Ishikawa (cell line): ENCODE data around the gene DLX5.
A peak's percentile ranks its signal among the peaks of the same experiment; 100 is the strongest.

Source experiments
- CEBPB ChIP-seq: IDR thresholded peaks from 2 replicates; pipeline ENCODE4 v1.6.1; 2012
- CREB1 ChIP-seq: IDR thresholded peaks from 2 replicates; pipeline ENCODE4 v1.6.1; 2012; ENCODE audit warnings: low read depth
- EGR1 ChIP-seq: IDR thresholded peaks from 2 replicates; pipeline ENCODE4 v1.6.1; 2012
- EP300 ChIP-seq: IDR thresholded peaks from 2 replicates; pipeline ENCODE4 v1.6.1; 2012; ENCODE audit warnings: borderline replicate concordance
- FOXM1 ChIP-seq: IDR thresholded peaks from 2 replicates; pipeline ENCODE4 v1.6.1; 2012; ENCODE audit warnings: low read depth, borderline replicate concordance
- NFIC ChIP-seq: IDR thresholded peaks from 2 replicates; pipeline ENCODE4 v1.6.1; 2012
- RAD21 ChIP-seq: IDR thresholded peaks from 2 replicates; pipeline ENCODE4 v1.6.1; 2012; ENCODE audit warnings: low read depth
- TAF1 ChIP-seq: IDR thresholded peaks from 2 replicates; pipeline ENCODE4 v1.6.1; 2012; ENCODE audit warnings: low read depth, mild to moderate bottlenecking
- TCF12 ChIP-seq: IDR thresholded peaks from 2 replicates; pipeline ENCODE4 v1.6.1; 2012; ENCODE audit warnings: low read depth
- TEAD4 ChIP-seq: IDR thresholded peaks from 2 replicates; pipeline ENCODE4 v1.6.1; 2012
- YY1 ChIP-seq: IDR thresholded peaks from 2 replicates; pipeline ENCODE4 v1.6.1; 2012; ENCODE audit warnings: low read depth
- ZBTB7A ChIP-seq: IDR thresholded peaks from 2 replicates; pipeline ENCODE4 v1.6.1; 2012; ENCODE audit warnings: low read depth
- TF ChIP-seq, protein P1 (sequence below): IDR thresholded peaks from 2 replicates; pipeline ENCODE4 v1.6.1; 2012; ENCODE audit warnings: low read depth, mild to moderate bottlenecking
- TF ChIP-seq, protein P2 (sequence below): IDR thresholded peaks from 2 replicates; pipeline ENCODE4 v1.6.1; 2012
- TF ChIP-seq, protein P3 (sequence below): IDR thresholded peaks from 2 replicates; pipeline ENCODE4 v1.6.1; 2012

DLX5 gene

DNA sequence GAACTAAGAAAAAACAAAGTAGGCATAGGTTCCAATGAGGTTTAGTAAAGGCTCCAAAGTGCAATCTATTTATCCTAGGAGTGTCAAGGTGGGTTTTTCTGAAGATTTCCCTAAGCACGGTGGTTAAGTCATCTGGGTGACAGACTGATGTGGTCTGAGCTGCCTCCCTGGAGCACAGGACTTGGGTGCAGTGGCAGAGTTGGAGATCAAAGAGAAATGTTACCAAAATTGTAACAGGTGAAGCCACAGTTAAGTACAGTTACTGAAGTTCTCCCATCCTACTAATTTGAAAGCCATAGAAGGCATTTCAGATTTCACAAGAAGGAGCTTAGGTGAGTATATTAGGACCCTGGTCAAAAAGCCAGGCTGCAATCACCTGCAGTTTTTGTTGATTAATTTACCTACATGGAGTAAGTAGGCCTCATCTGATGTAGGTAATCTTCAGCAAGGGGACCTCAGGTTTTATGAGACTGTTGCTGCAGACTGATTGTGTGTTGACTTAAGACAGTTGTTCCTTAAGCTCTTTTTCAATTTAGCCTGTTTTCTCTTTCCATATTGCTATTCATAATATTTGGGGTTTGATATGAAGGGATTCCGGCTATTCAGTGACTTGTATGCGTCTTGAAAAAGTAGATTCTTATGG, 16.2 kb downstream of the DLX5 start:
- no peak for TF ChIP-seq EGR1
- no peak for TF ChIP-seq RAD21
- TF ChIP-seq, protein P1, sequence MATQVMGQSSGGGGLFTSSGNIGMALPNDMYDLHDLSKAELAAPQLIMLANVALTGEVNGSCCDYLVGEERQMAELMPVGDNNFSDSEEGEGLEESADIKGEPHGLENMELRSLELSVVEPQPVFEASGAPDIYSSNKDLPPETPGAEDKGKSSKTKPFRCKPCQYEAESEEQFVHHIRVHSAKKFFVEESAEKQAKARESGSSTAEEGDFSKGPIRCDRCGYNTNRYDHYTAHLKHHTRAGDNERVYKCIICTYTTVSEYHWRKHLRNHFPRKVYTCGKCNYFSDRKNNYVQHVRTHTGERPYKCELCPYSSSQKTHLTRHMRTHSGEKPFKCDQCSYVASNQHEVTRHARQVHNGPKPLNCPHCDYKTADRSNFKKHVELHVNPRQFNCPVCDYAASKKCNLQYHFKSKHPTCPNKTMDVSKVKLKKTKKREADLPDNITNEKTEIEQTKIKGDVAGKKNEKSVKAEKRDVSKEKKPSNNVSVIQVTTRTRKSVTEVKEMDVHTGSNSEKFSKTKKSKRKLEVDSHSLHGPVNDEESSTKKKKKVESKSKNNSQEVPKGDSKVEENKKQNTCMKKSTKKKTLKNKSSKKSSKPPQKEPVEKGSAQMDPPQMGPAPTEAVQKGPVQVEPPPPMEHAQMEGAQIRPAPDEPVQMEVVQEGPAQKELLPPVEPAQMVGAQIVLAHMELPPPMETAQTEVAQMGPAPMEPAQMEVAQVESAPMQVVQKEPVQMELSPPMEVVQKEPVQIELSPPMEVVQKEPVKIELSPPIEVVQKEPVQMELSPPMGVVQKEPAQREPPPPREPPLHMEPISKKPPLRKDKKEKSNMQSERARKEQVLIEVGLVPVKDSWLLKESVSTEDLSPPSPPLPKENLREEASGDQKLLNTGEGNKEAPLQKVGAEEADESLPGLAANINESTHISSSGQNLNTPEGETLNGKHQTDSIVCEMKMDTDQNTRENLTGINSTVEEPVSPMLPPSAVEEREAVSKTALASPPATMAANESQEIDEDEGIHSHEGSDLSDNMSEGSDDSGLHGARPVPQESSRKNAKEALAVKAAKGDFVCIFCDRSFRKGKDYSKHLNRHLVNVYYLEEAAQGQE, result no peak
- TF ChIP-seq CEBPB, result no peak
- TF ChIP-seq TEAD4, result no peak
- TF ChIP-seq EP300, result no peak
- no peak for TF ChIP-seq YY1
- TF ChIP-seq FOXM1, result no peak
- TF ChIP-seq, protein P2, sequence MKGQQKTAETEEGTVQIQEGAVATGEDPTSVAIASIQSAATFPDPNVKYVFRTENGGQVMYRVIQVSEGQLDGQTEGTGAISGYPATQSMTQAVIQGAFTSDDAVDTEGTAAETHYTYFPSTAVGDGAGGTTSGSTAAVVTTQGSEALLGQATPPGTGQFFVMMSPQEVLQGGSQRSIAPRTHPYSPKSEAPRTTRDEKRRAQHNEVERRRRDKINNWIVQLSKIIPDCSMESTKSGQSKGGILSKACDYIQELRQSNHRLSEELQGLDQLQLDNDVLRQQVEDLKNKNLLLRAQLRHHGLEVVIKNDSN, result no peak
- no peak for TF ChIP-seq NFIC
- TF ChIP-seq TAF1, result no peak
- no peak for TF ChIP-seq CREB1
- TF ChIP-seq ZBTB7A, result no peak

DNA sequence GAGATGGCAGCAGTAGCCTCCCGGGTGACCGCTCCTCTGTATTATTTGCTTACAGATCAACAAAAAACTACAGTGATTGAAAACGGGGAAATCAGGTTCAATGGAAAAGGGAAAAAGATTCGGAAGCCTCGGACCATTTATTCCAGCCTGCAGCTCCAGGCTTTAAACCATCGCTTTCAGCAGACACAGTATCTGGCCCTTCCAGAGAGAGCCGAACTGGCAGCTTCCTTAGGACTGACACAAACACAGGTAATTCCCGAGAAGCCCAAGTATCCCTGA, 17.1 kb downstream of the DLX5 start:
- TF ChIP-seq TEAD4, result no peak
- TF ChIP-seq RAD21, result no peak
- no peak for TF ChIP-seq TAF1

DNA sequence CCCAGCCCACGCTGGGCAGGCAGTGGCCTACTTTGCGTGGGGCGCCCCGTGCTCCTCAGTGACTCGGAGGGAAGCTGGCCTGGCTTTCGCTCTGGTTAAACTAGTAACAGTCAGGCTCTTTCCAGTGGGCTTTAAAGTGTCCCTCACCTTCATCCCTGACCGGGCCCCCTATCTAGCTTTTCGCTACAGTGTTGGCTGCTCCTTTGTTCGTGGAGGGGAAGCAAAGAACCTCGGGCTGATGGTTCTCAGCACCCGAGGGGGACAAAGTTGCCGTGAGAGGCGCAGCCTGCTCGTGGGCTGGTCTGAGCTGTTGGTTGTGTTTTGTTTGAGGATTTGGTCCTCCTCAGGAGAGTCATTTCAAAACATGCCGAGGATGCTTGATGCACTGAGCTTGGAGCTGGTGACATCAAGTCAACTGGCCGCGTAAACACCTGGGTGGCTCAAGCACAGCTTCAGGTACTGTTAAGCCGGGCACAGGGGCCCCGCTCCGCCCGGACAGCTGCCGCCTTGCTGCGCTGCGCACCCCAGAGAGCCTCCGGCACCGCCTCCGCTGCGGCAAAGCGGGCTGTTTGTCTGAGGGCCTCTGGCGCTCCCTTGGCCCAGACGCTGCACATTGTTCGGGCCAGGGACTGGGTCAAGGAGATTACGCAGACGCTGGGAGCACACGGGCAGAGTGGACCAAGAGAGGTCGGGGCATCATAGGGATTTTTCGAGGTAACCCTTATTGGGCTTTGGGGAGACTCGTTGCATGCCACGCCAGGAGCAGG, 17.6 kb downstream of the DLX5 start:
- TF ChIP-seq NFIC, result no peak
- TF ChIP-seq TAF1, result peak; percentile 7; the same call in 1 of the 2 replicates

DNA sequence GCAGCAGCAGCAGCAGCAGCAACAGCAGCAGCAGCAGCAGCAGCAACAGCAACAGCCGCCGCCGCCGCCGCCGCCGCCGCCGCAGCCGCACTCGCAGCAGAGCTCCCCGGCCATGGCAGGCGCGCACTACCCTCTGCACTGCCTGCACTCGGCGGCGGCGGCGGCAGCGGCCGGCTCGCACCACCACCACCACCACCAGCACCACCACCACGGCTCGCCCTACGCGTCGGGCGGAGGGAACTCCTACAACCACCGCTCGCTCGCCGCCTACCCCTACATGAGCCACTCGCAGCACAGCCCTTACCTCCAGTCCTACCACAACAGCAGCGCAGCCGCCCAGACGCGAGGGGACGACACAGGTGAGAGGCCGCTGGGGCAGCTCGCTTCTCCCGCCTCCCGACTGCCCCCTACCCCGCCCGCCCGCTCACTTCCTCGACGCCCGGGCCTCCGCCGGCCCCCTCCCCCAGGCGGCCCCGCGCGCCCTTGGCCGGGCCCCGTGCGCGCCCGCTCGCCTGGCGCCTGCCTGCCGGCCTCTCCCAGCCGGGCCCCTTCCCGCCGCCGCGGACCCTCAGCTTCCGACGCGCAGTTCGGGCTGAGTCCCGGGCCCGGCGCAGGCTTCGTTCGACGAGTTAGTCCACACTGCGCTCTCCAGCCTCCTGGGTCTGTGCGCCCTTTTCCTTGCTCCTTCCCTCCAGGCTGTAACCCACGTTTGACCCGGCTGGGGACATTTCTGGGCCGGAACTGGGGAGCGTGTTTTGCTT, 18.4 kb downstream of the DLX5 start:
- TF ChIP-seq, protein P3, sequence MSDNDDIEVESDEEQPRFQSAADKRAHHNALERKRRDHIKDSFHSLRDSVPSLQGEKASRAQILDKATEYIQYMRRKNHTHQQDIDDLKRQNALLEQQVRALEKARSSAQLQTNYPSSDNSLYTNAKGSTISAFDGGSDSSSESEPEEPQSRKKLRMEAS, result peak; percentile 57; the same call in 1 of the 2 replicates
- TF ChIP-seq YY1 (peak; percentile 69; the same call in 1 of the 2 replicates), EP300 (0 out of 2 replicates have a peak, but pooled peaks have one; percentile 50), NFIC (no peak), TCF12 (no peak), CEBPB (no peak), RAD21 (no peak), CREB1 (no peak), FOXM1 (no peak), EGR1 (no peak), TEAD4 (no peak), ZBTB7A (no peak), TAF1 (no peak)
- TF ChIP-seq, protein P2, result no peak
- TF ChIP-seq, protein P1, result no peak

DNA sequence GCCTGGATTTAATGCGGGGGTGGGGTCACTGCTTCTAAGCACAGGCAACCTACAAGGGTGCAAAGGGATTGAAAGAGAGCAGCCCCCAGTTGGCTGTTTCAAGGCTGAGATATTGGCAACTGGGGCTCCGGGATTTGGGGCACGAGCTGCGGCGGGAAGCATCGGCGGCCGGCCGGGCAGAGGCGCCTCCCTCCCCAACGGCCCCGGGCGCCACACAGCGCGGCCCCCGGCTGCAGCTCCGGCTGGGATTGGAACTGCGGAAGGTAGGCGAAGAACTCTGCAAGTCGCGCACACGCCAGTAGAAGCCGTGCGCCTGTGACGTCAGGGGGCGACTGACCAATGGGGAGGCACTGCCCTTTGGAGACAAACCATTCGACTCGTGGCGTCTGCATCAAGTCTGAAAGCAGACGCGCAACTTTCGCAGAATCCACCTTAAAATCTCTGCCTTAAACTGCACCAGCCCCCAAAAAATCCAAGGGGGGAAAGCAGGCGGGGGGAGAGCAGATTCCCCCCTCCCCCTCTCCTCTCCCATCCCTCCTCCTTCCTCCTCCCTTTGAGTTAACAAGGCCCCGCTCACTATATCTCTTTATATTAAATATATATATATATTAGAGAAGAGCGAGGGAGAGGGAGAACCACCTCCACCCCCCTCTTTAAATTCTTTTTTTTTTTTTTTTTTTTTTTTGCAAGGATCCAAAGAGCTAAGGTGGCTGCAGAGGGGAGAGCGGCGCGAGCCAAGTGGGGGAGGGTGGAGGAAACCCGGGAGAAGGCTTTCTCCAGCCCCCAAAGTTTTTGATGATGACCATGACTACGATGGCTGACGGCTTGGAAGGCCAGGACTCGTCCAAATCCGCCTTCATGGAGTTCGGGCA, 19.2 kb downstream of the DLX5 start, which contains the start of gene DLX6:
TSS of gene DLX6 (plus strand) at position 371 of the 872 bp plus-strand sequence. CDS start at position 796, 425 bp downstream.
- TF ChIP-seq CREB1, result peak; percentile 70
- TF ChIP-seq TAF1, result peak; percentile 68
- peak; percentile 56; the same call in 1 of the 2 replicates for TF ChIP-seq TCF12
- no peak for TF ChIP-seq CEBPB
- TF ChIP-seq, protein P1, result no peak
- TF ChIP-seq TEAD4, result no peak
- TF ChIP-seq ZBTB7A, result peak; percentile 60; the same call in 1 of the 2 replicates
- TF ChIP-seq, protein P3, result peak; percentile 77; the same call in 1 of the 2 replicates
- no peak for TF ChIP-seq YY1
